ENCODE measurements around the gene YBX2. TPM values are rescaled to one million over a fixed set of nuclear protein-coding genes. Genes with fewer than 3 reads are reported as not detected.

The YBX2 gene
- total and polyA plus RNA-seq, 7 donors, result 0.14 to 1.8 (median 0.66) TPM

DNA sequence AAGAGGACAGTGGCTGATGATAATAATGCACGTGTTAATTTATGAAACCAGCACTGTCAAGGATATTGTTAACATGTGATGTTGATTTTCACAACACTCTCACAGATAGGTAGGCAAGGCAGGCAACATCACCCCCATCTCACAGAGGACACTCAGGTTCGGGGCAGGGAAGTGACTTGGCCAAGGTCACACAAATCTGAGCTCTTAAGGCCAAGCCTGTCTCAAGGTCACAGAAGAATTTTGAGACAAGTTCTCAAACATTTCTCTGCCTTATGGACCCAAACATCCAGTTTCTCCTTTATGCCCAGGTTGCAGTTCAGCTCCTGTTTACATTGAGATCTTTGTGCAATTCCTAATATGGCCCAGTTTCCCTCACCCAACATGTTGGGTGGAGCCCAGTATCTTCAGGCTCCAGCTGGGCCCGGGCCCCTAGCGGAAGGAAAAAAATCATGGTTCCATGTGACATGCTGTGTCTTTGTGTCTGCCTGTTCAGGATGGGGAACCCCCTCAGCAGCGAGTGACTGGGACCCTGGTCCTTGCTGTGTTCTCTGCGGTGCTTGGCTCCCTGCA, 11.6 kb downstream of the YBX2 start:
- Histone ChIP-seq H3K36me3 (ENCODE audit: insufficient read depth in 1 of 2, low read depth in 1 of 2) (peaks cover 0 to 42% of the 10 kb centered on the region in 2 donors), H3K4me1 (peaks cover 29% of the 10 kb centered on the region), H3K27ac (peak overlapping the region; percentile 96), H3K27me3 (ENCODE audit: insufficient read depth in 3 of 3, low read length in 2 of 3) (no peaks in the 10 kb centered on the region), H3K9me3 (no peaks in the 10 kb centered on the region), H3K4me3 (peak overlapping the region; percentile 86)
- ATAC-seq (no peak), DNase-seq (peak in 1 of 2 donors; percentile 62)
- intact Hi-C loops (cut with DNase I), result loop anchor here in 1 of 2 donors (5.0 kb wide), 1 partner anchor 64 kb away; no protein-coding TSS in a partner anchor
- WGBS, 3 donors, result 24 to 36% (median 25%) methylated on average over 6 of the region's 6 CpGs
- TF ChIP-seq, protein P1, sequence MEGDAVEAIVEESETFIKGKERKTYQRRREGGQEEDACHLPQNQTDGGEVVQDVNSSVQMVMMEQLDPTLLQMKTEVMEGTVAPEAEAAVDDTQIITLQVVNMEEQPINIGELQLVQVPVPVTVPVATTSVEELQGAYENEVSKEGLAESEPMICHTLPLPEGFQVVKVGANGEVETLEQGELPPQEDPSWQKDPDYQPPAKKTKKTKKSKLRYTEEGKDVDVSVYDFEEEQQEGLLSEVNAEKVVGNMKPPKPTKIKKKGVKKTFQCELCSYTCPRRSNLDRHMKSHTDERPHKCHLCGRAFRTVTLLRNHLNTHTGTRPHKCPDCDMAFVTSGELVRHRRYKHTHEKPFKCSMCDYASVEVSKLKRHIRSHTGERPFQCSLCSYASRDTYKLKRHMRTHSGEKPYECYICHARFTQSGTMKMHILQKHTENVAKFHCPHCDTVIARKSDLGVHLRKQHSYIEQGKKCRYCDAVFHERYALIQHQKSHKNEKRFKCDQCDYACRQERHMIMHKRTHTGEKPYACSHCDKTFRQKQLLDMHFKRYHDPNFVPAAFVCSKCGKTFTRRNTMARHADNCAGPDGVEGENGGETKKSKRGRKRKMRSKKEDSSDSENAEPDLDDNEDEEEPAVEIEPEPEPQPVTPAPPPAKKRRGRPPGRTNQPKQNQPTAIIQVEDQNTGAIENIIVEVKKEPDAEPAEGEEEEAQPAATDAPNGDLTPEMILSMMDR (IDR thresholded peaks at IDR 0.05), result no peak

DNA sequence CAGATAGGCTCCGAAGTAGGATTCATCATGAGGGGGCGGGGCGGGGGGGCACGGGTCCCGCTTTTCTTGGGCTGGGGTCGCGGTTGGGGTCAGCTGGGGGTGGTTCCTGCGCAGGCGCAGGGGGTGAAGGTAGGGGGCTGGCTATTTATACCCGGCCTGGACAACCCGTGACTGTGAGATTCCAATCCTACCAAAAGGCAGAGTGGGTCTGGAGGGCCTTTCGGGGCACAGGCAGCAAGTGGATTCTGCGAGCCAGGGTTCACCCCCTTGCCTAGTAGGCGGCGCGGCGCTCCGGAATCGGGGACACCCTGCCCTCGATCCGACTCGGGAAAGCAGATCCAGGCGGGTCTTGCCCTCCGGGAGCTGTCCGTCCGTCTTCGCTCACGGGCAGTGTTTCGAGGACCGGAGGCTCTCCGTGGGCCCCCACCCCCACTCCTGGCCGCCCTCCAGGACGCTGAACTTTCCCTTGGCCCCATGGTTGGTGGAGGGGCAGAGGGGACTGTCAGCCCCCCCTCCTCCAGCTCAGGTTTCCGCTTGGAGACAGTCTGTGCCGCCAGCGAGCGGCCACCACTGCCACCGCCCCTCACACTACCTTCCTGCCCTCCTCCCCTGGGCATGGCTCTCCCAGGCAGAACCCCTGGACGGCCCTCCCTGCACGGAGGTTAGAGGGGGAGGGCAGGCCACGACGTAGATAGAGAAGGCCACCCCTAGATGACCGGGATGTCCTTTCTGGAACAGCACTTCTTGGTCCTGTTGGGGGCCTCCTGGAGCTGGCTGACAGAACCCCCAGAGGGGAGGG, 12.3 kb downstream of the YBX2 start:
- Histone ChIP-seq H3K36me3 (ENCODE audit: insufficient read depth in 1 of 2, low read depth in 1 of 2) (peaks cover 0 to 35% of the 10 kb centered on the region in 2 donors), H3K27me3 (ENCODE audit: insufficient read depth in 3 of 3, low read length in 2 of 3) (no peaks in the 10 kb centered on the region), H3K27ac (peak overlapping the region; percentile 96), H3K4me3 (peak overlapping the region; percentile 86), H3K4me1 (peaks cover 29% of the 10 kb centered on the region), H3K9me3 (no peaks in the 10 kb centered on the region)
- DNase-seq, result peak; percentile 84 to 97
- TF ChIP-seq, protein P1 (IDR thresholded peaks at IDR 0.05), result no peak
- intact Hi-C loops (cut with DNase I), result loop anchor here (2.0 to 5.0 kb wide), 3 partner anchors 15 to 65 kb away; partner anchors contain the start of gene GABARAP (in 1 of the 2)
- peak; percentile 47 to 71 (median 70) for ATAC-seq
- 1 to 2% (median 2%) methylated on average over 37 to 43 of the region's 43 CpGs for WGBS, 3 donors

DNA sequence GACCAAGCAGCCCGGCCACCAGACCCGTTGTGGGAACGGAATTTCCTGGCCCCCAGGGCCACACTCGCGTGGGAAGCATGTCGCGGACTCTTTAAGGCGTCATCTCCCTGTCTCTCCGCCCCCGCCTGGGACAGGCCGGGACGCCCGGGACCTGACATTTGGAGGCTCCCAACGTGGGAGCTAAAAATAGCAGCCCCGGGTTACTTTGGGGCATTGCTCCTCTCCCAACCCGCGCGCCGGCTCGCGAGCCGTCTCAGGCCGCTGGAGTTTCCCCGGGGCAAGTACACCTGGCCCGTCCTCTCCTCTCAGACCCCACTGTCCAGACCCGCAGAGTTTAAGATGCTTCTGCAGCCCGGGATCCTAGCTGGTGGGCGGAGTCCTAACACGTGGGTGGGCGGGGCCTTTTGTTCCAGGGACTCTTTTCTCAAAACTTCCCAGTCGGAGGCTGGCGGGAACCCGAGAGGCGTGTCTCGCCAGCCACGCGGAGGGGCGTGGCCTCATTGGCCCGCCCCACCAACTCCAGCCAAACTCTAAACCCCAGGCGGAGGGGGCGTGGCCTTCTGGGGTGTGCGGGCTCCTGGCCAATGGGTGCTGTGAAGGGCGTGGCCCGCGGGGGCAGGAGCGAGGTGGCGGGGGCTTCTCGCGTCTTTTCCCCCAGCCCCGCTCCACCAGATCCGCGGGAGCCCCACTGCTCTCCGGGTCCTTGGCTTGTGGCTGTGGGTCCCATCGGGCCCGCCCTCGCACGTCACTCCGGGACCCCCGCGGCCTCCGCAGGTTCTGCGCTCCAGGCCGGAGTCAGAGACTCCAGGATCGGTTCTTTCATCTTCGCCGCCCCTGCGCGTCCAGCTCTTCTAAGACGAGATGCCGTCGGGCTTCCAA, 13.1 kb downstream of the YBX2 start, which contains the start of gene SLC2A4:
Gene SLC2A4 (plus strand): TSS at position 645 of the 879 bp plus-strand sequence. CDS start 217 bp downstream, at position 862.
- WGBS, 3 donors, result 0 to 1% (median 1%) methylated on average over 64 to 71 of the region's 71 CpGs
- peak; percentile 78 to 84 (median 79) for ATAC-seq
- Histone ChIP-seq H3K4me1 (peaks cover 29% of the 10 kb centered on the region), H3K36me3 (ENCODE audit: insufficient read depth in 1 of 2, low read depth in 1 of 2) (peaks cover 0 to 28% of the 10 kb centered on the region in 2 donors), H3K4me3 (peak within 1 kb of the TSS; percentile 86), H3K27me3 (ENCODE audit: insufficient read depth in 3 of 3, low read length in 2 of 3) (no peaks in the 10 kb centered on the region), H3K9me3 (no peaks in the 10 kb centered on the region), H3K27ac (peak within 1 kb of the TSS; percentile 96)
- DNase-seq, result peak; percentile 95 to 98
- TF ChIP-seq, protein P1 (IDR thresholded peaks at IDR 0.05), result no peak
- intact Hi-C loops (cut with DNase I), result loop anchor here (2.0 to 5.0 kb wide), 3 partner anchors 15 to 66 kb away; partner anchors contain the start of gene GABARAP (in 1 of the 2)

DNA sequence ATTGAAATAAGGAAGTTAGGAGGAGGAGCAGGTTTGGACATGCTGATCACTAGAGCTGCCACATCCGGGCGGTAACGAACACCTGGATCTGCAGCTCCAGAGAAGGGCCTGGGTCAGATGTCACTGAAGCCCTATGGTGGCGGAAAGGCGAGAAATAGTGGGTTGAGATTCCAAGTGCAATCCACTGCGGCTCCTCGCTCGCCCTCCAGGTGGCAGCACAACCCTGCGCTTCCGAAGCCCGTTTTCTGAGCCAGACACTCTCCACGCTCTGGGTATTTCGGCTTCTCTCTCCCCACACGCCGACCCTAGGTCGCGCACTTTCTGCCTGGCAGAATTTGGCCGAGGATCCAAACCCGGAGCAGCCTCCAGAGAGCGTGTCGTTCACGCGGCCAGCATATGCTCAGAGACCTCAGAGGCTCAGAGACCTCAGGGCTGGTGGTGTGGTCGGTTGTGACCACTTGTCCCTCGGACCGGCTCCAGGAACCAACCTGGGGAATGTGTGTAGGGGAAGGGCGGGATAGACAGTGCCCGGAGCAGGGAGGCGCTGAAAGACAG, 13.8 kb downstream of the YBX2 start:
- 0 to 1% (median 1%) methylated on average over 29 of the region's 29 CpGs for WGBS, 3 donors
- intact Hi-C loops (cut with DNase I), result loop anchor here (1.0 to 5.0 kb wide), 4 partner anchors 16 to 67 kb away; partner anchors contain the start of gene GABARAP (in 1 of the 2)
- H3K27me3 ChIP-seq (ENCODE audit: insufficient read depth in 3 of 3, low read length in 2 of 3), result no peaks in the 10 kb centered on the region
- peak overlapping the region; percentile 86 for H3K4me3 ChIP-seq
- ATAC-seq (peak; percentile 56 to 74 (median 61)), DNase-seq (peak; percentile 85 to 93)
- H3K36me3 ChIP-seq (ENCODE audit: insufficient read depth in 1 of 2, low read depth in 1 of 2), result peaks cover 0 to 21% of the 10 kb centered on the region in 2 donors
- H3K4me1 ChIP-seq, result peaks cover 28% of the 10 kb centered on the region
- peak overlapping the region; percentile 96 for H3K27ac ChIP-seq
- no peaks in the 10 kb centered on the region for H3K9me3 ChIP-seq
- TF ChIP-seq, protein P1 (IDR thresholded peaks at IDR 0.05), result peak; percentile 89

Measured in psoas muscle (tissue), 8 donors.